Type B pancreatic cell (in vitro differentiated cells): ENCODE data around the gene ZFP64. TPM values are rescaled to one million over a fixed set of nuclear protein-coding genes. Genes with fewer than 3 reads are reported as not detected.

Experiments
- DNase-seq: peaks from one replicate; pipeline ENCODE4 v3.0.0; 2021; ENCODE audit warnings: mixed read lengths; ENCODE audit not compliant: unreplicated experiment; ENCODE audit errors: extremely low spot score
- H3K27ac Mint-ChIP-seq: 2 replicates; pipeline ENCODE4 v1.8.0; 2021; ENCODE audit warnings: mild to moderate bottlenecking, mixed read lengths
- H3K27me3 Mint-ChIP-seq: 2 replicates; pipeline ENCODE4 v1.8.0; 2021; ENCODE audit warnings: mixed read lengths
- H3K36me3 Mint-ChIP-seq: 2 replicates; pipeline ENCODE4 v1.8.0; 2021; ENCODE audit warnings: mixed read lengths
- H3K4me1 Mint-ChIP-seq: one replicate; pipeline ENCODE4 v1.8.0; 2021; ENCODE audit warnings: mixed read lengths; ENCODE audit not compliant: unreplicated experiment
- H3K4me3 Mint-ChIP-seq: 2 replicates; pipeline ENCODE4 v1.8.0; 2021; ENCODE audit warnings: mild to moderate bottlenecking, mixed read lengths
- H3K9me3 Mint-ChIP-seq: 2 replicates; pipeline ENCODE4 v1.8.0; 2021; ENCODE audit warnings: mixed read lengths
- CTCF ChIP-seq: fragments of 200-600 bp; sonication (generic); conservative IDR thresholded peaks from 2 replicates; pipeline ENCODE4 v1.5.0; 2021; ENCODE audit warnings: antibody characterized with exemption, mild to moderate bottlenecking
- total RNA-seq: library from RNA; stranded (reverse); gene quantifications from 2 replicates; pipeline ENCODE4 v1.2.1, GENCODE V29; 2021; ENCODE audit warnings: low replicate concordance

Gene ZFP64
- total RNA-seq, 1 donor from 2014 or later = 24.1 TPM

GRCh38 chr20:52209154-52209571 lies 17.6 kb upstream of the ZFP64 start:
- TF ChIP-seq CTCF = no peak
- Mint-ChIP-seq H3K9me3 (no peaks in the 10 kb centered on the region), H3K4me3 (no peak overlapping the region), H3K27me3 (peaks cover 13% of the 10 kb centered on the region), H3K27ac (no peak overlapping the region), H3K4me1 (no peaks in the 10 kb centered on the region), H3K36me3 (no peaks in the 10 kb centered on the region)
- no peak for DNase-seq

- no peaks in the 10 kb centered on the region for H3K4me1 Mint-ChIP-seq
- H3K4me3 Mint-ChIP-seq = no peak overlapping the region
- H3K27me3 Mint-ChIP-seq = peaks cover 4% of the 10 kb centered on the region
- DNase-seq = no peak
- H3K27ac Mint-ChIP-seq = no peak overlapping the region
- no peak for TF ChIP-seq CTCF
- H3K36me3 Mint-ChIP-seq = no peaks in the 10 kb centered on the region
- H3K9me3 Mint-ChIP-seq = no peaks in the 10 kb centered on the region
Observed at GRCh38 chr20:52207020-52207810, 15.6 kb upstream of the ZFP64 start.

GRCh38 chr20:52204136-52204535 lies 12.6 kb upstream of the ZFP64 start:
- H3K4me1 Mint-ChIP-seq = no peaks in the 10 kb centered on the region
- TF ChIP-seq CTCF = no peak
- H3K27ac Mint-ChIP-seq = no peak overlapping the region
- H3K9me3 Mint-ChIP-seq = no peaks in the 10 kb centered on the region
- H3K36me3 Mint-ChIP-seq = no peaks in the 10 kb centered on the region
- DNase-seq = no peak
- no peak overlapping the region for H3K4me3 Mint-ChIP-seq
- no peaks in the 10 kb centered on the region for H3K27me3 Mint-ChIP-seq

- Mint-ChIP-seq H3K36me3 (no peaks in the 10 kb centered on the region), H3K27ac (no peak overlapping the region), H3K4me3 (no peak overlapping the region), H3K9me3 (no peaks in the 10 kb centered on the region), H3K4me1 (no peaks in the 10 kb centered on the region), H3K27me3 (no peaks in the 10 kb centered on the region)
- DNase-seq = no peak
- no peak for TF ChIP-seq CTCF
Observed at GRCh38 chr20:52201395-52201794, 9.8 kb upstream of the ZFP64 start.

GRCh38 chr20:52200870-52201269 lies 9.3 kb upstream of the ZFP64 start:
- DNase-seq = no peak
- Mint-ChIP-seq H3K9me3 (no peaks in the 10 kb centered on the region), H3K36me3 (no peaks in the 10 kb centered on the region), H3K4me1 (no peaks in the 10 kb centered on the region), H3K27me3 (no peaks in the 10 kb centered on the region), H3K27ac (no peak overlapping the region), H3K4me3 (no peak overlapping the region)
- TF ChIP-seq CTCF = no peak
